ENCODE results near the gene HACD1.

The HACD1 gene

GRCh38 chr10:17562614-17563013 lies 54.6 kb downstream of the HACD1 start:
- DNase-seq (ENCODE audit: low read depth), result peak; percentile 88
- no peak overlapping the region for H3K4me3 ChIP-seq (replicated peaks; ENCODE audit: low read depth, low read length)
- TF ChIP-seq CTCF (IDR thresholded peaks at IDR 0.05; ENCODE audit: low read length, missing control alignments), result no peak

DNA sequence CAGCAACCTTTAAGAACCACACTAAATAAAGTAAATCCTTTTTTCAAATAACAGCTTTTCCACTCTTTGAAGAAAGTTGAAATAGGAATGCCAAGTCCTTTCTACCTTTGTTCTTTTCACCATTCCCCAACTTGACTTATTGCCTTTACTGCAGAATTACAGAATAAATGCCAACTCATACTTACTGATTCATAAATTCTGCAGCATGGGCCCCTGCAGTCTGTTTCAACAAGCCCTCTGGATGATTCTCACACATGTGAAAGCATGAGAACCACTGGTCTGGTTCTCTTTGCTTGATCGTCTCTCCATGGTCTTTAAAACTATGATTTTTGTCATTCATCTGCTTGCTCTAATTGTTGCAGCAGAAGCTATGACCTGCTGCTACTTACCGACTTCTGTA lies 56.1 kb downstream of the HACD1 start:
- H3K4me3 ChIP-seq (replicated peaks; ENCODE audit: low read depth, low read length), result no peak overlapping the region
- no peak for DNase-seq (ENCODE audit: low read depth)
- TF ChIP-seq CTCF (IDR thresholded peaks at IDR 0.05; ENCODE audit: low read length, missing control alignments), result no peak

- no peak for DNase-seq (ENCODE audit: low read depth)
- TF ChIP-seq CTCF (IDR thresholded peaks at IDR 0.05; ENCODE audit: low read length, missing control alignments), result no peak
- H3K4me3 ChIP-seq (replicated peaks; ENCODE audit: low read depth, low read length), result no peak overlapping the region
Measured at GRCh38 chr10:17557459-17557858, 59.7 kb downstream of the HACD1 start.

GRCh38 chr10:17548770-17549169 lies 68.4 kb downstream of the HACD1 start:
- no peak for TF ChIP-seq CTCF (IDR thresholded peaks at IDR 0.05; ENCODE audit: low read length, missing control alignments)
- H3K4me3 ChIP-seq (replicated peaks; ENCODE audit: low read depth, low read length), result no peak overlapping the region
- DNase-seq (ENCODE audit: low read depth), result peak; percentile 42

DNA sequence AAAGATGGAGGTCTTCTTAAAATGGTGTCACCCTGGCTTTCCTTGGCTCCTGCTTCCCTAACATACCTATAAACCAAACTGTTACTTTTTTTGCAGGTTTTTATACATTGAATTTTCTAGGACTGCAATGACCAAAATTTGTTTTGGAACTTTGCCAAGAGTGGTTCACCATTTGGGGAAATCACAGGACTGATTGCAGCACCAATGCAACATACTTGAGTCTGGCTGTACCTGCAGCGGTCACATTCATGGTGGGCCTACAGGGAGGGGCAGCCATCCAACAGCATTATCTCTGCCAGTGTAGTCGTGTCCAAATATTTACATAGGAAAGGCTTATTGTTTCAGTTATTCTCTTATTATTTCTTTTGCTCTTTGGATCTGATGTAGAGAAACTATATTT lies 69.0 kb downstream of the HACD1 start:
- no peak overlapping the region for H3K4me3 ChIP-seq (replicated peaks; ENCODE audit: low read depth, low read length)
- no peak for TF ChIP-seq CTCF (IDR thresholded peaks at IDR 0.05; ENCODE audit: low read length, missing control alignments)
- no peak for DNase-seq (ENCODE audit: low read depth)

DNA sequence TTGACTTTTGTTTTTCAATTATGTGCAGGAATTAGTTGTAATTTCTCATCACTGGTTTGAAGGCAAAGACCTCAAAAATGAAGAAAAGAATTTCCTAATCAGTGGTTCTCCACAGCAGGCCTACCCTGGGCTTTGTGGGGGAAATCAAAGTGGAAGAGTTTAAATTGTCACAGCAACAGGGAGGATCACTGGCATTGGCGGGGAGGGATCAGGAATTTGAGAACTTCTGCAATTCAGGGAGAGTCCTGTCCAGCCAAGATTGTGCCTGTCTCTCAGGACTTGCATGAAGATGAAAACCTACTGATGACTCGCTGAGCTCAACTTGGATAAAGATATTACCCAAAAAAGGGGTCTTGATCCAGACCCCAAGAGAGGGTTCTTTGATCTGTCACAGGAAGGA lies 70.1 kb downstream of the HACD1 start:
- DNase-seq (ENCODE audit: low read depth), result no peak
- no peak for TF ChIP-seq CTCF (IDR thresholded peaks at IDR 0.05; ENCODE audit: low read length, missing control alignments)
- no peak overlapping the region for H3K4me3 ChIP-seq (replicated peaks; ENCODE audit: low read depth, low read length)

- DNase-seq (ENCODE audit: low read depth), result no peak
- no peak overlapping the region for H3K4me3 ChIP-seq (replicated peaks; ENCODE audit: low read depth, low read length)
- no peak for TF ChIP-seq CTCF (IDR thresholded peaks at IDR 0.05; ENCODE audit: low read length, missing control alignments)
Measured at GRCh38 chr10:17544465-17544864, 72.7 kb downstream of the HACD1 start.
